GM21423 (cell line): ENCODE results near the gene ENTHD1.

Experiments
- ATAC-seq: cut with Tn5 transposase; IDR thresholded peaks from one replicate; pipeline ENCODE4 v1.9.1; 2021; ENCODE audit warnings: mild to moderate bottlenecking, moderate library complexity; ENCODE audit not compliant: unreplicated experiment

The ENTHD1 gene

GRCh38 chr22:39718206-39718605 is 175.4 kb downstream of the ENTHD1 start:
- ATAC-seq = no peak

- no peak for ATAC-seq
These were observed 176.5 kb downstream of the ENTHD1 start for GRCh38 chr22:39717099-39717498.

- no peak for ATAC-seq
These were observed 177.0 kb downstream of the ENTHD1 start for GRCh38 chr22:39716534-39716933.

GRCh38 chr22:39715778-39716495 is 177.6 kb downstream of the ENTHD1 start:
- no peak for ATAC-seq

GRCh38 chr22:39714321-39714720 is 179.2 kb downstream of the ENTHD1 start:
- ATAC-seq = no peak

- ATAC-seq = no peak
These were observed 179.7 kb downstream of the ENTHD1 start for GRCh38 chr22:39713799-39714290.

- ATAC-seq = no peak
These were observed 180.6 kb downstream of the ENTHD1 start for GRCh38 chr22:39712751-39713525.

- no peak for ATAC-seq
These were observed 181.5 kb downstream of the ENTHD1 start for GRCh38 chr22:39712081-39712480.

GRCh38 chr22:39710380-39711150 is 183.0 kb downstream of the ENTHD1 start:
- no peak for ATAC-seq

GRCh38 chr22:39707816-39708215 is 185.7 kb downstream of the ENTHD1 start:
- no peak for ATAC-seq

- no peak for ATAC-seq
These were observed 186.2 kb downstream of the ENTHD1 start for GRCh38 chr22:39707351-39707750.

GRCh38 chr22:39706376-39707140 is 187.0 kb downstream of the ENTHD1 start:
- ATAC-seq = no peak

GRCh38 chr22:39705386-39705785 is 188.2 kb downstream of the ENTHD1 start:
- ATAC-seq = no peak

- no peak for ATAC-seq
These were observed 189.5 kb downstream of the ENTHD1 start for GRCh38 chr22:39703928-39704639.

GRCh38 chr22:39703091-39703490 is 190.5 kb downstream of the ENTHD1 start:
- no peak for ATAC-seq

- no peak for ATAC-seq
These were observed 193.0 kb downstream of the ENTHD1 start for GRCh38 chr22:39700565-39700964.

- ATAC-seq = no peak
These were observed 193.8 kb downstream of the ENTHD1 start for GRCh38 chr22:39699631-39700360.

- ATAC-seq = no peak
These were observed 195.7 kb downstream of the ENTHD1 start for GRCh38 chr22:39697790-39698430.

- no peak for ATAC-seq
These were observed 199.5 kb downstream of the ENTHD1 start for GRCh38 chr22:39693943-39694500.
